Panc1 (cell line): ENCODE data around the gene CHERP. TPM values are rescaled to one million over a fixed set of nuclear protein-coding genes. Genes with fewer than 3 reads are reported as not detected.

ENCODE experiments used
- ATAC-seq: fragments of 200-7000 bp; cut with Tn5 transposase; 2 replicates; pipeline ENCODE4 v1.9.1; 2020; ENCODE audit warnings: mild to moderate bottlenecking, moderate library complexity
- BruUV-seq: library from RNA; stranded (reverse); fragments of 400-500 nt; replicated peaks from 2 replicates; lab custom pipeline; 2021; lab: Mats Ljungman, UMichigan
- CTCF ChIA-PET: fragments of 300-600 bp; sonication (Branson Sonifier 250); formaldehyde crosslinking; loops from one replicate; lab custom pipeline; 2022; ENCODE audit warnings: antibody characterized with exemption; lab: Charles Lee
- POLR2A ChIA-PET: fragments of 300-600 bp; sonication (Branson Sonifier 250); formaldehyde crosslinking; loops from one replicate; lab custom pipeline; 2022; ENCODE audit warnings: antibody characterized with exemption; lab: Charles Lee
- DNase-seq: peaks from one replicate; pipeline ENCODE4 v3.0.0-alpha.2; 2010; ENCODE audit warnings: low read depth, low spot score
- H3K27ac ChIP-seq: 2 replicates; pipeline ENCODE4 v1.5.1; 2011; ENCODE audit warnings: mild to moderate bottlenecking, low read length, inconsistent platforms
- H3K27me3 ChIP-seq: fragments of 200-500 bp; sonication (Bioruptor generic); 2 replicates; pipeline ENCODE4 v1.6.0; 2014; ENCODE audit warnings: low read length, inconsistent platforms; ENCODE audit not compliant: control insufficient read depth, insufficient read depth
- H3K36me3 ChIP-seq: fragments of 200-500 bp; sonication (Bioruptor generic); 2 replicates; pipeline ENCODE4 v1.5.1; 2014; ENCODE audit warnings: inconsistent platforms, mild to moderate bottlenecking, low read length, moderate library complexity; ENCODE audit not compliant: control insufficient read depth, insufficient read depth
- H3K4me1 ChIP-seq: 2 replicates; pipeline ENCODE4 v1.5.1; 2011; ENCODE audit warnings: inconsistent platforms, mild to moderate bottlenecking, low read length, moderate library complexity; ENCODE audit not compliant: control insufficient read depth, insufficient read depth
- H3K4me3 ChIP-seq, 2 experiments: 2 replicates each; pipeline ENCODE4 v1.5.1; 2011 to 2012; ENCODE audit warnings: low read depth in 2 of 2, low read length in 2 of 2, mild to moderate bottlenecking in 2 of 2, inconsistent platforms in 1 of 2, moderate library complexity in 1 of 2
- H3K9me3 ChIP-seq: fragments of 200-500 bp; sonication (Bioruptor generic); 2 replicates; pipeline ENCODE4 v1.5.1; 2014; ENCODE audit warnings: low read depth, mild to moderate bottlenecking, inconsistent platforms, low read length, moderate library complexity; ENCODE audit not compliant: control insufficient read depth, insufficient read depth
- POLR2AphosphoS5 ChIP-seq: IDR thresholded peaks from 2 replicates; pipeline ENCODE4 v1.6.1; 2012; ENCODE audit warnings: mild to moderate bottlenecking, low read depth, low read length, moderate library complexity
- SIN3A ChIP-seq: IDR thresholded peaks from 2 replicates; pipeline ENCODE4 v1.6.1; 2012; ENCODE audit warnings: low read depth, mild to moderate bottlenecking, low read length, moderate library complexity, borderline replicate concordance; ENCODE audit not compliant: insufficient read depth
- TCF7L2 ChIP-seq: IDR thresholded peaks from 2 replicates; pipeline ENCODE4 v1.6.1; 2011; ENCODE audit warnings: mild to moderate bottlenecking, low read depth, low read length, inconsistent platforms
- in situ Hi-C: cut with HindIII; loops from 2 replicates; pipeline ENCODE4 v1.10.0; 2016; ENCODE audit warnings: low sequenced_read_pairs, low pct_unique_long_range_greater_than_20kb
- intact Hi-C: fragments of 100-400 bp; cut with micrococcal nuclease; formaldehyde crosslinking; loops from one replicate; pipeline ENCODE4 v1.10.0; 2022; ENCODE audit not compliant: unreplicated experiment
- total RNA-seq: library from RNA; stranded (reverse); gene quantifications from one replicate; pipeline ENCODE4 v1.2.1, GENCODE V29; 2021; ENCODE audit not compliant: unreplicated experiment
- TF ChIP-seq, protein P1 (sequence below), 2 experiments: IDR thresholded peaks; 2 replicates each; pipeline ENCODE4 v1.6.1; 2011 to 2012; ENCODE audit warnings: low read depth in 2 of 2, control low read depth in 1 of 2, low read length in 1 of 2, mild to moderate bottlenecking in 1 of 2, moderate library complexity in 1 of 2; ENCODE audit not compliant: insufficient read depth in 1 of 2
- TF ChIP-seq, protein P2 (sequence below): fragments of 450-650 bp; IDR thresholded peaks from 2 replicates; pipeline ENCODE4 v1.5.1; 2017; ENCODE audit warnings: mild to moderate bottlenecking

Gene CHERP
- total RNA-seq, 1 experiment from 2014 or later = 48.3 TPM

DNA sequence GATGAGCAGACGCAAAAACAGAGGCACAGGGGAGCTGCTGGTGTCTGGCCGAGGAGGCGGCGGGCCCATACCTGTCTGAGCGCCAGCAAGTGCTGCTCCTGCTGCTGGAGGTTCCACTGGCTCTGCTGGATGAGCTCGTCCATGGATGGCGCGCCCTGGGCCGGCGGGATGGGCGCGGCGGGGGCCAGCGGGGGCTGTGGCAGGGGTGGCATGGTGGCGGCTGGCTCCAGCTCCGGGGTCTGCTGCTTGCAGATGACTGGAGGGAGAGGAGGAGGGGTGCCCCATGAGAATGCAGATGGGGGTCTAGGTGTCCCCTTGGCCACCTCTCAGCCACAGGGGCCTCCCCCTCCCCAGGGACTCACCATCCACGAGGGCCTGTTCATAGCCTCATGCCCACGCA, 6.9 kb downstream of the CHERP start:
- Histone ChIP-seq H3K9me3 (no peaks in the 10 kb centered on the region), H3K4me1 (no peaks in the 10 kb centered on the region), H3K27ac (no peak overlapping the region), H3K4me3 (no peak overlapping the region), H3K36me3 (peaks cover 4% of the 10 kb centered on the region), H3K27me3 (no peaks in the 10 kb centered on the region)
- BruUV-seq = no TSS peak
- POLR2A ChIA-PET = no interaction called here
- ATAC-seq = no peak
- in situ Hi-C loops = no loop called here
- intact Hi-C loops = no loop called here
- no peak for TF ChIP-seq POLR2AphosphoS5
- TF ChIP-seq, protein P1, sequence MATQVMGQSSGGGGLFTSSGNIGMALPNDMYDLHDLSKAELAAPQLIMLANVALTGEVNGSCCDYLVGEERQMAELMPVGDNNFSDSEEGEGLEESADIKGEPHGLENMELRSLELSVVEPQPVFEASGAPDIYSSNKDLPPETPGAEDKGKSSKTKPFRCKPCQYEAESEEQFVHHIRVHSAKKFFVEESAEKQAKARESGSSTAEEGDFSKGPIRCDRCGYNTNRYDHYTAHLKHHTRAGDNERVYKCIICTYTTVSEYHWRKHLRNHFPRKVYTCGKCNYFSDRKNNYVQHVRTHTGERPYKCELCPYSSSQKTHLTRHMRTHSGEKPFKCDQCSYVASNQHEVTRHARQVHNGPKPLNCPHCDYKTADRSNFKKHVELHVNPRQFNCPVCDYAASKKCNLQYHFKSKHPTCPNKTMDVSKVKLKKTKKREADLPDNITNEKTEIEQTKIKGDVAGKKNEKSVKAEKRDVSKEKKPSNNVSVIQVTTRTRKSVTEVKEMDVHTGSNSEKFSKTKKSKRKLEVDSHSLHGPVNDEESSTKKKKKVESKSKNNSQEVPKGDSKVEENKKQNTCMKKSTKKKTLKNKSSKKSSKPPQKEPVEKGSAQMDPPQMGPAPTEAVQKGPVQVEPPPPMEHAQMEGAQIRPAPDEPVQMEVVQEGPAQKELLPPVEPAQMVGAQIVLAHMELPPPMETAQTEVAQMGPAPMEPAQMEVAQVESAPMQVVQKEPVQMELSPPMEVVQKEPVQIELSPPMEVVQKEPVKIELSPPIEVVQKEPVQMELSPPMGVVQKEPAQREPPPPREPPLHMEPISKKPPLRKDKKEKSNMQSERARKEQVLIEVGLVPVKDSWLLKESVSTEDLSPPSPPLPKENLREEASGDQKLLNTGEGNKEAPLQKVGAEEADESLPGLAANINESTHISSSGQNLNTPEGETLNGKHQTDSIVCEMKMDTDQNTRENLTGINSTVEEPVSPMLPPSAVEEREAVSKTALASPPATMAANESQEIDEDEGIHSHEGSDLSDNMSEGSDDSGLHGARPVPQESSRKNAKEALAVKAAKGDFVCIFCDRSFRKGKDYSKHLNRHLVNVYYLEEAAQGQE (IDR thresholded peaks at IDR 0.05; ENCODE audit: insufficient read depth in 1 of 2, low read depth in 2 of 2, low read length in 1 of 2) = no peak
- no peak for TF ChIP-seq SIN3A
- TF ChIP-seq TCF7L2 = no peak
- TF ChIP-seq, protein P2, sequence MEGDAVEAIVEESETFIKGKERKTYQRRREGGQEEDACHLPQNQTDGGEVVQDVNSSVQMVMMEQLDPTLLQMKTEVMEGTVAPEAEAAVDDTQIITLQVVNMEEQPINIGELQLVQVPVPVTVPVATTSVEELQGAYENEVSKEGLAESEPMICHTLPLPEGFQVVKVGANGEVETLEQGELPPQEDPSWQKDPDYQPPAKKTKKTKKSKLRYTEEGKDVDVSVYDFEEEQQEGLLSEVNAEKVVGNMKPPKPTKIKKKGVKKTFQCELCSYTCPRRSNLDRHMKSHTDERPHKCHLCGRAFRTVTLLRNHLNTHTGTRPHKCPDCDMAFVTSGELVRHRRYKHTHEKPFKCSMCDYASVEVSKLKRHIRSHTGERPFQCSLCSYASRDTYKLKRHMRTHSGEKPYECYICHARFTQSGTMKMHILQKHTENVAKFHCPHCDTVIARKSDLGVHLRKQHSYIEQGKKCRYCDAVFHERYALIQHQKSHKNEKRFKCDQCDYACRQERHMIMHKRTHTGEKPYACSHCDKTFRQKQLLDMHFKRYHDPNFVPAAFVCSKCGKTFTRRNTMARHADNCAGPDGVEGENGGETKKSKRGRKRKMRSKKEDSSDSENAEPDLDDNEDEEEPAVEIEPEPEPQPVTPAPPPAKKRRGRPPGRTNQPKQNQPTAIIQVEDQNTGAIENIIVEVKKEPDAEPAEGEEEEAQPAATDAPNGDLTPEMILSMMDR = no peak
- CTCF ChIA-PET = no interaction called here
- DNase-seq = no peak

DNA sequence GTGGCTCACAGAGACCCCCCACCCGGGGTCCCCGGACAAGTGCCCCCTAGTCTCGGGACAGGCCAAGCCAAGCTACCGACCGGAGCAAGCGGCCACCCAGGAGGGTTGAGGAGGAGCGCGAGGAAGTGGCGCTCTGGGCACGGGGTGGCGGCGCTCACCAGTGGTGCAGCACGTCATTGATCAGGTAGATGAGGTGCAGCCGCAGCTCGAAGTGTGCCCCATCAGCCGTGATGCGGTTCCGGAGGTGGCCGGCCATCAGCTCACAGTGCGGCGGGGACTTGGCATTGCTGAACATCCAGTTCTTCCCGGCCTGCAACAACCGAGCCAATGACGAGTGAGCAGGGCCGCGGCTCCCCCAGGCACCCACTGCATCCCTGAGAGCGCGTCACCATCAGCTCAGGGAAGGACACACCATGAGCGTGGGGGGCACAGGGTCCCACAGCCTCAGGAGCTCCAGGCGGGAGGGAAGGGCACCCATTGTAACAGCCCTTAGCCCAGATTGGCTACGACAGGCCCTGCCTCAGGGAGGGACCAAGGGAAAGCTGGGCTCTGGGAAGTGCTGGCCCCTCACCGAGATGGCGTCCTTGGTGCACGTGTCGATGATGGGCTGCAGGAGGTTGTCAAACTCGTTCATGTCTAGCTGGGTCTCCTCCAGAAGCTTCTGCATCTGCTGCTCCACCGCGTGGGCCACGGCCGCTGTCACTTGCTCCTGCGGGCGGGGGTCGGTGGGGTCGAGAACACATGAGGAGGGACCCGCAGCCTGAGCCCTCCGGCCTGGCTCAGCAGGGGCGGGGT, 9.6 kb downstream of the CHERP start:
- POLR2A ChIA-PET = interaction anchor here (0.5 kb wide), 1 partner anchor 80 kb away, joined by 8 read pairs; no protein-coding TSS in a partner anchor
- in situ Hi-C loops = no loop called here

More for the DNA sequence above, 9.6 kb downstream of the CHERP start:
- Histone ChIP-seq H3K4me3 (no peak overlapping the region), H3K27ac (no peak overlapping the region), H3K36me3 (no peaks in the 10 kb centered on the region; the same call in 1 of the 2 replicates), H3K27me3 (no peaks in the 10 kb centered on the region), H3K9me3 (no peaks in the 10 kb centered on the region), H3K4me1 (no peaks in the 10 kb centered on the region)
- DNase-seq (no peak), ATAC-seq (no peak)
- BruUV-seq = no TSS peak
- intact Hi-C loops = no loop called here
- CTCF ChIA-PET = no interaction called here
- TF ChIP-seq SIN3A (no peak), TCF7L2 (no peak), POLR2AphosphoS5 (no peak)
- TF ChIP-seq, protein P2 = no peak
- TF ChIP-seq, protein P1 (IDR thresholded peaks at IDR 0.05; ENCODE audit: insufficient read depth in 1 of 2, low read depth in 2 of 2, low read length in 1 of 2) = no peak
